Natural killer cell treated with Interleukin-12 subunit alpha and Interleukin-12 subunit beta and Interleukin-15 and Interleukin-18, amount 100 ng/mL, for 72 hours (primary cell): Measurements from ENCODE around the gene TCEANC2. TPM values are rescaled to one million over a fixed set of nuclear protein-coding genes. Genes with fewer than 3 reads are reported as not detected.

Experiments
- ATAC-seq, 2 donors: fragments of 150-1000 bp; cut with Tn5 transposase in 1 of 2; sonication (Bioruptor Pico), chemical (Tn5 transposase) in 1 of 2; 2 replicates each; pipeline ENCODE4 v1.10.0; 2021
- DNase-seq: peaks from one replicate; pipeline ENCODE4 v3.0.0; 2022; ENCODE audit warnings: low spot score
- H3K27ac Mint-ChIP-seq, 2 donors: 1 replicate in 1 of 2; 2 replicates in 1 of 2; pipeline ENCODE4 v1.8.0; 2022; ENCODE audit warnings: mixed read lengths in 2 of 2, mild to moderate bottlenecking in 1 of 2, moderate library complexity in 1 of 2
- H3K27me3 Mint-ChIP-seq, 2 donors: 1 replicate in 1 of 2; 2 replicates in 1 of 2; pipeline ENCODE4 v1.8.0; 2022; ENCODE audit warnings: mixed read lengths in 2 of 2
- H3K36me3 Mint-ChIP-seq: one replicate; pipeline ENCODE4 v1.8.0; 2022; ENCODE audit warnings: mixed read lengths
- H3K4me1 Mint-ChIP-seq, 2 donors: 1 replicate in 1 of 2; 2 replicates in 1 of 2; pipeline ENCODE4 v1.8.0; 2022; ENCODE audit warnings: low read depth in 2 of 2, mixed read lengths in 2 of 2, mild to moderate bottlenecking in 1 of 2
- H3K4me3 Mint-ChIP-seq: one replicate; pipeline ENCODE4 v1.8.0; 2022; ENCODE audit warnings: mixed read lengths
- H3K9me3 Mint-ChIP-seq: 2 replicates; pipeline ENCODE4 v1.8.0; 2022; ENCODE audit warnings: mixed read lengths
- total RNA-seq, 2 donors: library from RNA; stranded (reverse); gene quantifications; one replicate each; pipeline ENCODE4 v1.2.3, GENCODE V29; 2022

Gene TCEANC2
- total RNA-seq, 2 donors from 2014 or later, result 9.3 to 9.5 TPM

- H3K4me1 Mint-ChIP-seq, result peaks cover 0 to 4% of the 10 kb centered on the region in 2 donors
- H3K36me3 Mint-ChIP-seq, result no peaks in the 10 kb centered on the region
- ATAC-seq (no peak), DNase-seq (no peak)
- no peaks in the 10 kb centered on the region for H3K9me3 Mint-ChIP-seq
- H3K4me3 Mint-ChIP-seq, result no peak within 1 kb of the TSS
- H3K27ac Mint-ChIP-seq, result no peak within 1 kb of the TSS
- H3K27me3 Mint-ChIP-seq, result no peaks in the 10 kb centered on the region
Measured at GRCh38 chr1:54152696-54153095, 99.3 kb downstream of the TCEANC2 start, which contains the start of gene CDCP2. CDCP2 (minus strand) TSS chr1:54153000; CDS start chr1:54152922, 78 bp downstream.

GRCh38 chr1:54153535-54154439 lies 100.4 kb downstream of the TCEANC2 start:
- no peak for ATAC-seq
- Mint-ChIP-seq H3K4me3 (no peak overlapping the region), H3K27me3 (no peaks in the 10 kb centered on the region), H3K27ac (no peak overlapping the region), H3K9me3 (no peaks in the 10 kb centered on the region), H3K4me1 (peaks cover 0 to 4% of the 10 kb centered on the region in 2 donors), H3K36me3 (no peaks in the 10 kb centered on the region)
- DNase-seq, result no peak

Other genes with a start within 250 kb of the TCEANC2 start
- gene NDC1, start 215.3 kb upstream of the TCEANC2 start, total RNA-seq, result 10 to 100 TPM; 23.4 to 44.9 TPM
- gene YIPF1, start 163.8 kb upstream of the TCEANC2 start, total RNA-seq, result 10 to 100 TPM; 16.9 to 25.3 TPM
- gene DIO1, start 159.4 kb upstream of the TCEANC2 start, total RNA-seq, result not detected
- 10 to 100 TPM; 61.8 to 71.2 TPM for gene IFT25, start 107.9 kb upstream of the TCEANC2 start, total RNA-seq
- gene LRRC42, start 107.3 kb upstream of the TCEANC2 start, total RNA-seq, result 10 to 100 TPM; 19.2 to 21.8 TPM
- gene LDLRAD1, start 35.4 kb upstream of the TCEANC2 start, total RNA-seq, result not detected
- 100 to 1,000 TPM in 1 of 2 donors, 10 to 100 TPM in 1; 85.9 to 239 TPM for gene TMEM59, start 404 bp upstream of the TCEANC2 start, total RNA-seq
- not detected for gene CDCP2, start 99.4 kb downstream of the TCEANC2 start, total RNA-seq
- gene CYB5RL, start 146.4 kb downstream of the TCEANC2 start, total RNA-seq, result 10 to 100 TPM in 1 of 2 donors, 1 to 10 TPM in 1; 7.1 to 12.0 TPM
- gene MRPL37, start 146.6 kb downstream of the TCEANC2 start, total RNA-seq, result 100 to 1,000 TPM; 109 to 158 TPM